Neutrophil (primary cell): ENCODE measurements around the gene GRB10.

ENCODE experiments used
- H3K27ac ChIP-seq: fragments of 200-600 bp; sonication (generic); 2 replicates; pipeline ENCODE4 v1.5.1; 2016; ENCODE audit warnings: mild to moderate bottlenecking, moderate library complexity
- H3K27me3 ChIP-seq: fragments of 200-600 bp; sonication (generic); 2 replicates; pipeline ENCODE4 v1.6.0; 2016; ENCODE audit warnings: mild to moderate bottlenecking
- H3K36me3 ChIP-seq: fragments of 200-600 bp; sonication (generic); 2 replicates; pipeline ENCODE4 v1.5.1; 2017
- H3K4me1 ChIP-seq, 2 experiments: fragments of 200-600 bp in 1 of 2; sonication (generic) in 1 of 2; 1 replicate in 1 of 2; 2 replicates in 1 of 2; pipeline versions ENCODE4 v1.5.1 to v1.6.1; 2013 to 2016; ENCODE audit warnings: low read depth in 1 of 2, low read length in 1 of 2, mild to moderate bottlenecking in 1 of 2, moderate library complexity in 1 of 2; ENCODE audit not compliant: control insufficient read depth in 1 of 2, insufficient read depth in 1 of 2
- H3K4me3 ChIP-seq, 2 experiments: fragments of 200-600 bp in 1 of 2; sonication (generic) in 1 of 2; 1 replicate in 1 of 2; 2 replicates in 1 of 2; pipeline ENCODE4 v1.5.1; 2013 to 2016; ENCODE audit warnings: low read depth in 1 of 2, low read length in 1 of 2, mild to moderate bottlenecking in 1 of 2, moderate library complexity in 1 of 2
- H3K9me3 ChIP-seq: fragments of 200-600 bp; sonication (generic); 2 replicates; pipeline ENCODE4 v1.5.1; 2016
- TF ChIP-seq, protein P1 (sequence below): fragments of 200-600 bp; sonication (generic); IDR thresholded peaks from 2 replicates; pipeline ENCODE4 v1.5.1; 2016; ENCODE audit warnings: antibody characterized with exemption

GRB10 gene

DNA sequence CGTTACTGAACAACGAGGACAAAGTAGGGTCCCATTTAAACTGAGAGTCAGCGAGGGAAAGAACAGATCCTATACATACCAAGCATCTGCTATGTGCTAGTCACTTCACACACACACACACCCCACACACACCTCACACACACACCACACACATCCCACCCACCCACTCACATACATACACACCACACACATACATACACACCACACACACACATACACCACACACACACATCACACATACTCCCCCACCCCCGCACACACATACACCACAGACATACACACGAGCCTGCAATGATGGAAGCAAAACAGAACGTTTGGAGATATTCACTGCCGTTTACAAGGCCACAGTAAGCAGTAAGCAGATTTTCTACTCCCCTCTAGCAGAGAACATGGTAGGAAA lies 607 bp upstream of the GRB10 start:
- H3K4me3 ChIP-seq, result no peak overlapping the region
- peaks cover 3 to 11% of the 10 kb centered on the region in 2 experiments for H3K4me1 ChIP-seq
- no peaks in the 10 kb centered on the region for H3K36me3 ChIP-seq
- TF ChIP-seq, protein P1, sequence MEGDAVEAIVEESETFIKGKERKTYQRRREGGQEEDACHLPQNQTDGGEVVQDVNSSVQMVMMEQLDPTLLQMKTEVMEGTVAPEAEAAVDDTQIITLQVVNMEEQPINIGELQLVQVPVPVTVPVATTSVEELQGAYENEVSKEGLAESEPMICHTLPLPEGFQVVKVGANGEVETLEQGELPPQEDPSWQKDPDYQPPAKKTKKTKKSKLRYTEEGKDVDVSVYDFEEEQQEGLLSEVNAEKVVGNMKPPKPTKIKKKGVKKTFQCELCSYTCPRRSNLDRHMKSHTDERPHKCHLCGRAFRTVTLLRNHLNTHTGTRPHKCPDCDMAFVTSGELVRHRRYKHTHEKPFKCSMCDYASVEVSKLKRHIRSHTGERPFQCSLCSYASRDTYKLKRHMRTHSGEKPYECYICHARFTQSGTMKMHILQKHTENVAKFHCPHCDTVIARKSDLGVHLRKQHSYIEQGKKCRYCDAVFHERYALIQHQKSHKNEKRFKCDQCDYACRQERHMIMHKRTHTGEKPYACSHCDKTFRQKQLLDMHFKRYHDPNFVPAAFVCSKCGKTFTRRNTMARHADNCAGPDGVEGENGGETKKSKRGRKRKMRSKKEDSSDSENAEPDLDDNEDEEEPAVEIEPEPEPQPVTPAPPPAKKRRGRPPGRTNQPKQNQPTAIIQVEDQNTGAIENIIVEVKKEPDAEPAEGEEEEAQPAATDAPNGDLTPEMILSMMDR, result no peak
- H3K27ac ChIP-seq, result no peak overlapping the region
- H3K9me3 ChIP-seq, result no peaks in the 10 kb centered on the region
- H3K27me3 ChIP-seq, result peaks cover 39% of the 10 kb centered on the region

DNA sequence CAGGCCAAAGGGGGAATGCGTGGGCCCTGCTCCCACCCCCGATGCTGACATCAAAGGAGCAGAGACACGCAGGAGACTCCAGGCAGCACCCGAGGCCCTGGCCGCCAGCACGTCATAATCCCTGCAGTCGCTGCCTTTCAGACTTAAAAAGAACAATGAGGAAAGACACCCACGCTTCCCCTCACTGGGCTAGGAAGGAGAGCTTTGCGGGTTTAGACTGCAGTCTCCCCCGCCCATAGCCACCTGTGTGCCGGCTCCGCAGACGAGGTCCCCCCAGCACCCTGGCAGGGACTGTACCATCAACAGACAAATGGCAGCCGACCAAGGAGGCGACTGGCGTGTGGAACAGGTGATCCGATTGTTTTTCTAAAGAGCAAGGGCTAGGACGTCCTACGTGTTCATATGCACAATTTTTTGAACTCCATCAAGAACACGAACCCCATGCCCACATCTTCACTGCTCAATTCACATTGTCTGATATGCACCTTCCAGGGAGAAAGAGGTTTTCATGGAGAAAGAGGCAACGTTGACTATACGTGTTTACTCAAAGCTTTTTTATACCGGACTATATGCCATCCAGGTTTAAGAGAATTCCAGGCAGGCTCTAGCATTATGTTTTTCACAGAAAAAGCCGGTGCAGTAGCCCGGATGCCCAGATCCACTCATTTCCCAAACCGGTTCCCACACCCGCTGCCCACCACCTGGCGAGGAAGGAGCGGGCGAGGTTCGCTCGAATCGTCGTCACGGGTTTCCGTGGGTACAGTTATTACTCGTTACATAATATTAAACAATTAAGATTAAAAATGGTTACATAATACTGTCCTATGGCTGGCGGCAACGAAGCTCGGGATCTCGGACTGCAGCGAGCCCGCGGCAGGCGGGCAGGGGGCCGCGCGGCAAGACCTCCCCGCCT lies 1.1 kb downstream of the GRB10 start:
- Histone ChIP-seq H3K4me3 (no peak overlapping the region), H3K4me1 (peaks cover 3 to 11% of the 10 kb centered on the region in 2 experiments)
- TF ChIP-seq, protein P1, result no peak

DNA sequence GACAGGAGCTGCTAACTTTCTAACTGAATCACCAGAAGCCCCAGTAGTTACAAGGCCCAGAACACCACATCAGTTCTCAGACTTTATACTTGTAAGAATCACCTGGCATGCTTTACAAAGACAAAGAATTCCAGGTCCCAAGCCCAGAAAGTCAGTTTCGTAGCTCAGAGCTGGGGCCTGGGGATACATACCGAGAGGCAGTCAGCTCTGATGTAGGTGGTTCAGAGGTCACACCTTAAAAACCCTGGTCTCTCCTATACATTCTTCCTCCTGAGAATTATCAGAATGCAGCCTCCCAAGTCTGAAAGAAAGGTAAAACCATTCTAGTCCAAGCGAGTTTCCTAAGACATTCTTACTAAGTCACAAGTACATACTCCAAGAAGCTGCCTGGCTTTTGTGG lies 2.3 kb downstream of the GRB10 start:
- no peak overlapping the region for H3K27ac ChIP-seq
- TF ChIP-seq, protein P1, result no peak
- H3K4me3 ChIP-seq, result no peak overlapping the region
- peaks cover 39% of the 10 kb centered on the region for H3K27me3 ChIP-seq
- no peaks in the 10 kb centered on the region for H3K36me3 ChIP-seq
- H3K9me3 ChIP-seq, result no peaks in the 10 kb centered on the region
- H3K4me1 ChIP-seq, result peaks cover 3 to 11% of the 10 kb centered on the region in 2 experiments

More for the DNA sequence above, 1.1 kb downstream of the GRB10 start:
- no peaks in the 10 kb centered on the region for H3K36me3 ChIP-seq
- no peaks in the 10 kb centered on the region for H3K9me3 ChIP-seq
- H3K27ac ChIP-seq, result no peak overlapping the region
- H3K27me3 ChIP-seq, result peaks cover 39% of the 10 kb centered on the region

DNA sequence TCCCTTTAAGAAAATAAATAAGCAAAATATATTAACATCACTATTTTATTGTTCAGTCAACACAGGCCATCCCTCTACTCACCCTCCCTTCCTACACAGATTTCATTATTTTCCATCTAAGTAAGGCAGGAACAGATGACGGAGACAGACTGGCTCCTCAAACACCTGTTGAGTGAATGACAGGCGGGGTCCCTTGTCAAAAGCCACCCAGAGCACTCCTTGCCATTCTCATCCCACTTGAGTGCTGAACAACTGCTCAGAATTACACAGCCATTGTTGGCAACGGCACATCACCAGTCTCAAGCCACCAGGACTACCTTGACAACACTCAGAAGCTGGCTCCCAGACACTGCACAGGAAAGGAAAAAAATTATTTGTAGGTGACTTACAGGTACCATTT lies 3.3 kb downstream of the GRB10 start:
- Histone ChIP-seq H3K4me1 (peaks cover 3 to 11% of the 10 kb centered on the region in 2 experiments), H3K36me3 (no peaks in the 10 kb centered on the region), H3K9me3 (no peaks in the 10 kb centered on the region), H3K27me3 (peaks cover 37% of the 10 kb centered on the region), H3K4me3 (no peak overlapping the region), H3K27ac (no peak overlapping the region)
- TF ChIP-seq, protein P1, result no peak

DNA sequence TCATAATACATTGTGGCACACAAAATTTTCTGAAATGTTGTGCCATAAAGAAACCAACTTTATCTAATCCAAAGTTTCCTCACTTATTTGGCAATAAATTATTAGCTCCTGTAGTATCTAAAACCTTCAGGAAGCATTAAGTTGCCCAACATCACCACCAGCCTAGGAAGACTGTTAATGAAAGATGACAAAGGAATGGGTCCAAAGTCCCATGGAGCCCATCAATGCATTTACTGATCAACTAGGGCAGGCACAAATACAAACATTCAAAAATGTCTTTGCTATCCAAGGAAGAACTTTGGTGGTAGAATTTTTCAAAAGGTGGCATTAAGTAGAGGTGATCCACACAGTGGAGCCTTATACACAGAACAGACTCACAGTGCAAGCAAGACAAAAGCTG lies 4.5 kb downstream of the GRB10 start:
- Histone ChIP-seq H3K27me3 (peaks cover 25% of the 10 kb centered on the region), H3K36me3 (no peaks in the 10 kb centered on the region), H3K9me3 (no peaks in the 10 kb centered on the region), H3K4me3 (no peak overlapping the region), H3K4me1 (peaks cover 3 to 11% of the 10 kb centered on the region in 2 experiments), H3K27ac (no peak overlapping the region)
- TF ChIP-seq, protein P1, result no peak
